ENCODE measurements around the gene WDR43.

WDR43 gene

DNA sequence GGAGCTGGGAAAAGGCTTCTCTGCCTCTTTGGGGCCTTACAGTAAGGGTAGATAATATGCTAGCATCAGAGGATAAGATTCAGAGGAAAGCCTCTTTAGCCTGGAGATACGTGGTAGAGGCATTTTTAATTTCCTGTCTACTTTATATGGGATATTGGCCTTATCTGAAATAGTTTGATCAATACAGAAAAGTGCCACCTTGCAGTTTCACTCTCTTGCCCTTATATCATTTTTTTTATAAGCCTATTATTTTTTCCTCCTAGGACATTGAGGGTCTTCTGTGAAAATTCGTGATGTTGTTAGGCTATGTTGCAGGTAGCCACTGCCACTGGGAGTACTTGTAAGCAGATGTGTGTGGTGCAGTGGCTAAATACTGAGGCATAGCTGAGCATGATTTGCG lies 46.5 kb downstream of the WDR43 start:
- Histone ChIP-seq H3K9me3 (ENCODE audit: control insufficient read depth, low read length) (no peaks in the 10 kb centered on the region), H3K4me1 (ENCODE audit: control insufficient read depth, insufficient read depth, low read length) (no peaks in the 10 kb centered on the region), H3K36me3 (ENCODE audit: control insufficient read depth, insufficient read depth, low read length) (peaks cover 49% of the 10 kb centered on the region), H3K27me3 (ENCODE audit: control insufficient read depth, insufficient read depth, low read length, poor library complexity, severe bottlenecking) (no peaks in the 10 kb centered on the region), H3K4me3 (ENCODE audit: insufficient read depth, low read depth, low read length) (no peak overlapping the region), H3K27ac (ENCODE audit: insufficient read depth, low read depth, low read length, poor library complexity, severe bottlenecking) (no peak overlapping the region)
- WGBS, 2 experiments: 93 to 95% methylated on average over 3 of the region's 3 CpGs

DNA sequence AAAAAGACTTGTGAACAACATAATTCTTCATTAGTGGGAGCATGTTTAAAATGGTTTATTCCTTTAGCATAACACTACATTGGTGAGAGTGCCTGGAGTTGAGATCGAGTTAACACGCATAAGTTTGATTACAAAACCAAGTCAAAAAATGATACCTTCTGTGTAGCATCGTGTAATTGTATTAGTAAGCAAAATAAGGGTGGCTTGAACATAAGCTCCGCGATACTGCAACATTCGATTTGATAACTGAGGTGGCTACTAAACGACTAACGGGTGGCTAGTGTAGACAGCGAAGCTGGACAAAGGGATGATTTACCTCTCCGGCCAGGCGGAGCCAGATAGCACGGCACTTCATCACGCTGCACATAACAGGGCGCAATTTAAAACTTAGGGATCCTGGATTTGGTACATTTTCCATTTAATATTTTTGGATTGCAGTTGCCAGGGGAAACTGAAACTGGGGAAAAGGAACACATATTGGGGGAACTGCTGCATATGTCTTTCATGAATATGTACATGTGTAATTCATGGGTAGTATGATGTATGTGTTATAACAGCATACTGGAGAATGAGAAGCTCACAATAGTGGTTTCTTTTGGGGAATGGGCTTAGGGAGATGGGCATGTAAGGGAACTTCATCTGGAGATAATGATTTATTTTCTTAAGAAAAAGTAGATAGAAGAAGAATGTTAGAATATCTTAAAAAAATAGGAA lies 50.2 kb downstream of the WDR43 start:
- Histone ChIP-seq H3K4me1 (ENCODE audit: control insufficient read depth, insufficient read depth, low read length) (no peaks in the 10 kb centered on the region), H3K4me3 (ENCODE audit: insufficient read depth, low read depth, low read length) (no peak overlapping the region), H3K27ac (ENCODE audit: insufficient read depth, low read depth, low read length, poor library complexity, severe bottlenecking) (no peak overlapping the region), H3K9me3 (ENCODE audit: control insufficient read depth, low read length) (no peaks in the 10 kb centered on the region), H3K27me3 (ENCODE audit: control insufficient read depth, insufficient read depth, low read length, poor library complexity, severe bottlenecking) (no peaks in the 10 kb centered on the region), H3K36me3 (ENCODE audit: control insufficient read depth, insufficient read depth, low read length) (peaks cover 66% of the 10 kb centered on the region)
- WGBS, 2 experiments: 87 to 88% methylated on average over 14 of the region's 14 CpGs

DNA sequence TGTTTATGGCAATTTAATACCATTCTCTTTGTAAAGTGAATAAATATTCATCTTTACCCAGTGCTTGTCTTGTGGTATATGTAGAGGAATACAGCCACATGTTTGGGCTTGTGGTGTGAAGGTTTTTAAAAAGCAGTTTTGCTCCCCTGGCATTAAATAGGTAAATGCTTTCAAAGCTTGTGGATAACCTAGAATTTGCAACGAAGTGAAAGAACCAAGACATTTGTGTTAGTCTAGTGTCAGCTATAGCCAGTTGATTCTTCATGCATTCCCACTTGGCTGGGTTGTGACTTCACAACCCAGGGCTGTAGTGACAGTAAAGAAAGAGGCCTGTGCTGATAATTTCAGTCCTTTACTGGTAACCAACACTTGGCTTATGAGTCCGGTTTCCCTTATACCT lies 53.7 kb downstream of the WDR43 start:
- Histone ChIP-seq H3K27me3 (ENCODE audit: control insufficient read depth, insufficient read depth, low read length, poor library complexity, severe bottlenecking) (no peaks in the 10 kb centered on the region), H3K4me3 (ENCODE audit: insufficient read depth, low read depth, low read length) (no peak overlapping the region), H3K36me3 (ENCODE audit: control insufficient read depth, insufficient read depth, low read length) (peaks cover 46% of the 10 kb centered on the region), H3K4me1 (ENCODE audit: control insufficient read depth, insufficient read depth, low read length) (peaks cover 10% of the 10 kb centered on the region), H3K9me3 (ENCODE audit: control insufficient read depth, low read length) (no peaks in the 10 kb centered on the region), H3K27ac (ENCODE audit: insufficient read depth, low read depth, low read length, poor library complexity, severe bottlenecking) (no peak overlapping the region)
- WGBS, 2 experiments: 97 to 99% methylated on average over 2 of the region's 2 CpGs

DNA sequence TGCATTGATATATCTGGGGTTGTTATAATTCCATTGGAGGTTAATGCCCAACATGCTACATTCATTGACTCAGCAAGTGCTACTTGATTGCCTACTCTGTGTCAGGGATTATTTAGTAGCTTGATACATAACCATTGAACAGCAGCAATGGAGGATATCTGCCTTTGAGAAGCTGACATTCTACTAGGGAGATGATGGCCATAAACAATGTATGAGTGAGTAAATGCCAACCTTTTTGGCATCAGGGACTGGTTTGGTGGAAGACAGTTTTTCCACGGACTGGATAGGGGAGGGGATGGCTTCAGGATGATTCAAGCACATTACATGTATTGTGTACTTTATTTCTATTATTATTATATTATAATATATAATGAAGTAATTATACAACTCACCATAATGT lies 54.7 kb downstream of the WDR43 start:
- H3K27me3 ChIP-seq (ENCODE audit: control insufficient read depth, insufficient read depth, low read length, poor library complexity, severe bottlenecking): no peaks in the 10 kb centered on the region
- WGBS, 2 experiments: 100% methylated on average over 1 of the region's 1 CpG
- no peak overlapping the region for H3K4me3 ChIP-seq (ENCODE audit: insufficient read depth, low read depth, low read length)
- peaks cover 38% of the 10 kb centered on the region for H3K36me3 ChIP-seq (ENCODE audit: control insufficient read depth, insufficient read depth, low read length)
- peaks cover 10% of the 10 kb centered on the region for H3K4me1 ChIP-seq (ENCODE audit: control insufficient read depth, insufficient read depth, low read length)
- H3K27ac ChIP-seq (ENCODE audit: insufficient read depth, low read depth, low read length, poor library complexity, severe bottlenecking): no peak overlapping the region
- H3K9me3 ChIP-seq (ENCODE audit: control insufficient read depth, low read length): no peaks in the 10 kb centered on the region

DNA sequence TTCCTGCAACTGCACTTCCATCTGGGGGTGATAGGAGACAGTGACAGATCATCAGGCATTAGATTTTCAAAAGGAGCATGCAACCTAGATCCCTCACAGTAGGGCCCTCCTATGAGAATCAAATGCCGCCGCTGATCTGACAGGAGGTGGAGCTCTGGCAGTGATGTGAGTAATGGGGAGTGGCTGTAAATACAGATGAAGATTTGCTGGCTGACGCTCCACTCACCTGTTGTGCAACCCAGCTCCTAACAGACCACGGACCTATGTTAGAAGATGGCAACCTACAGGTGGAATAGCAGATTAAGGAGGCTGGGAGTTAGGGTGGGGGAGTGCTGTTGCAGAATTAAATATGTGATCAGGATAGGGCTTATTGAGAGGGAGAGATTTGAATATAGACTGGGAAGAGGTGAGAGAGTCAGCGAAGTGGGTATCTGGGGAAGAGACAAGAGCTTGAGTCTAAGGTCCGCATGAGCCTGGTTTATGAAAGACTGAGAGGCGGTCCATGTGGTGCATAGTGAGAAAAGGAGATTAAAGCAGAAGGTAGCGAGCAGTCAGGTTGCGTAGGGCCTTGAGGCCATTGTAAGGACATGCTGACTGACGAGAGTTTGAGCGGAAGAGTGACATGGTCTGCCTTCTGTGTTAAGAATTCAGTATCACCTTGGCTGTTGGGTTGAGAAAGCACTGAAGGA lies 55.3 kb downstream of the WDR43 start:
- no peaks in the 10 kb centered on the region for H3K27me3 ChIP-seq (ENCODE audit: control insufficient read depth, insufficient read depth, low read length, poor library complexity, severe bottlenecking)
- WGBS, 2 experiments: 86 to 88% methylated on average over 11 of the region's 11 CpGs
- no peak overlapping the region for H3K27ac ChIP-seq (ENCODE audit: insufficient read depth, low read depth, low read length, poor library complexity, severe bottlenecking)
- H3K4me1 ChIP-seq (ENCODE audit: control insufficient read depth, insufficient read depth, low read length): peaks cover 10% of the 10 kb centered on the region
- H3K36me3 ChIP-seq (ENCODE audit: control insufficient read depth, insufficient read depth, low read length): peaks cover 36% of the 10 kb centered on the region
- no peak overlapping the region for H3K4me3 ChIP-seq (ENCODE audit: insufficient read depth, low read depth, low read length)
- H3K9me3 ChIP-seq (ENCODE audit: control insufficient read depth, low read length): no peaks in the 10 kb centered on the region

DNA sequence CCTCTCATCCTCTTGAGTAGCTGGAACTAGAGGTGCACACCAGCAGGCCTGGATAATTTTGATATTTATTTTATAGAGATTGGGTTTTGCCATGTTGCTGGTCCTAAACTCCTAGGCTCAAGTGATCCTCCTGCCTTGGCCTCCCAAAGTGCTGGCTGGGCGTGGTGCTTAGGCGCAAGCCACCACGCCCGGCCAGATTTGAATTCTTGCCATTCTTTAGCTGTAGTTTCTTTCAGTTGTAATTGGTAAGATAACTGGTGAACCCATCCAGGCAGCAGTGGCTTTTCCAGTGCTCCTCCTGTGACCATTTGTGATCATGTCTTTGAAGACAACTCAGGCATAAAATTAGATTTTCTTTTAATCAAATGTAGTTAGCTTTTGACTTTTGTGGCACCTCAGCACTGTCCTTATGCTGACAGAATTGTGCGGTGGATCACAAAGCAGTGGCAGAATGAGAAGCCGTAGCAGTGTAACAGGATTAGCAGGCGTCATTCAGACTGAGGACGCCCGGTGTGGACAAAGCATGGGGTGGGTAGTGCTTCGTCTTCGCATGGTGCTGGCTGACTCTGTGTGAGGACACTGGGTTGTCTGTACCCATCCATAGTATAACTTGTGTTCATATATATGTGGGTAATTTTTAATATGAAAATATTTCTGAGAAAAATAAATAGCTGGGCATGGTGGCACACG lies 56.6 kb downstream of the WDR43 start:
- no peak overlapping the region for H3K4me3 ChIP-seq (ENCODE audit: insufficient read depth, low read depth, low read length)
- peaks cover 24% of the 10 kb centered on the region for H3K36me3 ChIP-seq (ENCODE audit: control insufficient read depth, insufficient read depth, low read length)
- H3K4me1 ChIP-seq (ENCODE audit: control insufficient read depth, insufficient read depth, low read length): peaks cover 14% of the 10 kb centered on the region
- H3K9me3 ChIP-seq (ENCODE audit: control insufficient read depth, low read length): no peaks in the 10 kb centered on the region
- no peaks in the 10 kb centered on the region for H3K27me3 ChIP-seq (ENCODE audit: control insufficient read depth, insufficient read depth, low read length, poor library complexity, severe bottlenecking)
- H3K27ac ChIP-seq (ENCODE audit: insufficient read depth, low read depth, low read length, poor library complexity, severe bottlenecking): peak overlapping the region; percentile 0
- 44 to 56% methylated on average over 11 to 12 of the region's 12 CpGs for WGBS, 2 experiments

DNA sequence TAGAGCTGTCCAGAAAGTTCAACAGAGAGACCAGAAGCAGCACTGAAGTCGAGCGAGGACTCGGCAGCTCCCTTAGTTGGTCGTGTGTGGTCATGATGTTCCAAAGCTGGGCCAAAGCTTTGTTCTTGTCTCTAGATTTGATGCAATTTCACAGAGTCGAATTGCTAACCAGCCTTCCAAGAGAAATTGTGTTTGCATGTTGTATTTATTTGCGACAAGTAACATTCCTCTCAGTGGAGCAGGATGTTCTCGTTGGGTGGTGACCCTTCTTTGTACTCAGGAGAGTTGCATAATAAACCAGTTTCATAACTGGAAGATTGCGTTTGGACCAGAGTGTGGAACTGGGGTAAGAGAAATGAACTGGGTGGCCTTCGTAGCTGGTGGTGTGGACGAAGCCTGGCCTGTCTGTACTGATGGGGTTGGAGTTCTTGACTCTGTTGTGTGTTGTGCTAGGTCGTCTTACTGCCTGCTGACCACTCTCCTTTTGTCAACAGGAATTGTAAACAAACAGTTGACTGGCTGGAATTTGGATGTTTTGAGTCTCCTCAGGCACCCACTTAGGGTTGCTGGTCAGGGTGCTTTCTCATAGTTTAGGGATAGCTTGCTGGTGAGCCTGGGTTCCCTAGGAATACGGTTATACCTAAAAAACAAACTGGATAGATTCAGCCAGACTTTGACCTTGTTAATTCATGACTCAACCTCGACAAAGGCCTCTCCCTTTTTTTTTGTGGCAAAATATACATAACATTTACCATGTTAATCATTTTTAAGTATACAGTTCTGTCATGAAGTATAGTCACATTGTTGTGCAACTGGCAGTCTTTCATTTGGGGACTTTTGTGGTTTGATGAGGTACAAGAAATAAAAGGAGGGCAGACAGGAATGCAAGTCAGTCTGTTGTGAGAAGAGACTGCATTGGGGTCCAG lies 57.7 kb downstream of the WDR43 start:
- whole genome bisulfite sequencing, 2 experiments: 83 to 90% methylated on average over 12 to 13 of the region's 13 CpGs
- Histone ChIP-seq H3K4me1 (ENCODE audit: control insufficient read depth, insufficient read depth, low read length) (peaks cover 16% of the 10 kb centered on the region), H3K27me3 (ENCODE audit: control insufficient read depth, insufficient read depth, low read length, poor library complexity, severe bottlenecking) (no peaks in the 10 kb centered on the region), H3K9me3 (ENCODE audit: control insufficient read depth, low read length) (no peaks in the 10 kb centered on the region), H3K27ac (ENCODE audit: insufficient read depth, low read depth, low read length, poor library complexity, severe bottlenecking) (no peak overlapping the region), H3K4me3 (ENCODE audit: insufficient read depth, low read depth, low read length) (no peak overlapping the region), H3K36me3 (ENCODE audit: control insufficient read depth, insufficient read depth, low read length) (peaks cover 15% of the 10 kb centered on the region)

DNA sequence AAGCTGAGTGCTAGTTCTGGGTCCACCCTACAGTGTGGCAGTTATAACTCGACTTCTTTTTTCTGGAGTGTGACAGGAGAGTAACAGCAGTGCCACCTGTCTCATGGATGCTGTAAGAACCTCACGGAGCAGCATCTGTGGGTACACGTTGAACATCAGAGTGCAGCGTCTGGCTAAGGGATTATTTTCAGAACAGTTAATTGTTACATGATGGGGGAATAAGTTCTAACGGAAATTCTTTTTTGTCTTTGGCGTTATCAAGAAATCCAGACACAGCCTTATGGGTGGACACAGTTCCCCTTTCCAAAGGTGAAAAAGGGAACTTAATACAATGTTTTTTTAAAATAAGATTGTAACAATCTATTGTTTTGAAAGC lies 58.4 kb downstream of the WDR43 start:
- peaks cover 14% of the 10 kb centered on the region for H3K36me3 ChIP-seq (ENCODE audit: control insufficient read depth, insufficient read depth, low read length)
- H3K4me1 ChIP-seq (ENCODE audit: control insufficient read depth, insufficient read depth, low read length): peaks cover 16% of the 10 kb centered on the region
- H3K27me3 ChIP-seq (ENCODE audit: control insufficient read depth, insufficient read depth, low read length, poor library complexity, severe bottlenecking): no peaks in the 10 kb centered on the region
- H3K9me3 ChIP-seq (ENCODE audit: control insufficient read depth, low read length): no peaks in the 10 kb centered on the region
- no peak overlapping the region for H3K27ac ChIP-seq (ENCODE audit: insufficient read depth, low read depth, low read length, poor library complexity, severe bottlenecking)
- no peak overlapping the region for H3K4me3 ChIP-seq (ENCODE audit: insufficient read depth, low read depth, low read length)
- 73 to 75% methylated on average over 6 of the region's 6 CpGs for WGBS, 2 experiments

DNA sequence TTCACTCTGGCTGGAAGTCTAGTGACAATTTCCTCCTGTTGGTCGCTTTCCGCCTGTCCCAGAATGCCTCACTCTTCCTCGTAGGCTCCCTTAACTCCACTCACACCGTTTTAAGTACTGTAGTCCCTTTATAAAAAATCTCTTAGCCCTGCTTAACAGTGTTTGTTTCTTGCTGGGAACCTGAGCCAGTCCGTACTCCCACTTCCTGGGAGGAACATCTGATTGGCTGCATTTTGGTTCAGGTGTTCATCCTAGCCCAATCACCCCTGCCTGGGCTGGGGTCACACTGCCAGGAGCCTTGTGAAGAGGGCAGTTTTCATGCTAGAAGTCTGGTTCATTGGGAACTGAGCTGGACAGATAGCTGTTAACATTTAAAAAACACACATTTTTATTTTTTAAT lies 61.0 kb downstream of the WDR43 start:
- no peaks in the 10 kb centered on the region for H3K36me3 ChIP-seq (ENCODE audit: control insufficient read depth, insufficient read depth, low read length)
- H3K27ac ChIP-seq (ENCODE audit: insufficient read depth, low read depth, low read length, poor library complexity, severe bottlenecking): no peak overlapping the region
- no peaks in the 10 kb centered on the region for H3K9me3 ChIP-seq (ENCODE audit: control insufficient read depth, low read length)
- H3K4me3 ChIP-seq (ENCODE audit: insufficient read depth, low read depth, low read length): no peak overlapping the region
- no peaks in the 10 kb centered on the region for H3K27me3 ChIP-seq (ENCODE audit: control insufficient read depth, insufficient read depth, low read length, poor library complexity, severe bottlenecking)
- 79 to 82% methylated on average over 5 of the region's 5 CpGs for WGBS, 2 experiments
- peaks cover 16% of the 10 kb centered on the region for H3K4me1 ChIP-seq (ENCODE audit: control insufficient read depth, insufficient read depth, low read length)

All from ectodermal cell (in vitro differentiated cells).